ENCODE measurements around the gene ANXA4. TPM values are rescaled to one million over a fixed set of nuclear protein-coding genes. Genes with fewer than 3 reads are reported as not detected.

Gene ANXA4
- total and polyA plus RNA-seq, 2 of the 13 experiments (the other 11 are each of a cell fraction or from before 2014, with no cell fraction given) = 155 to 168 TPM

- no peak; the same call in 1 of the 2 replicates for TF ChIP-seq AHDC1 (CRISPR knock-in tag; IDR thresholded peaks at IDR 0.05; ENCODE audit: borderline replicate concordance)
- TF ChIP-seq MLX (CRISPR knock-in tag; IDR thresholded peaks at IDR 0.05) = peak; percentile 26
- TF ChIP-seq ZBTB43 (CRISPR knock-in tag; conservative IDR thresholded peaks at IDR 0.05) = peak; percentile 85
- TF ChIP-seq ATF2 (CRISPR knock-in tag; IDR thresholded peaks at IDR 0.05) = peak; percentile 15; the same call in 1 of the 2 replicates
- no peak; the same call in 1 of the 2 replicates for TF ChIP-seq DNMT1 (CRISPR knock-in tag; IDR thresholded peaks at IDR 0.05)
- no peak for TF ChIP-seq MTA3 (CRISPR knock-in tag; IDR thresholded peaks at IDR 0.05)
- no peak for TF ChIP-seq ZNF773 (CRISPR knock-in tag; IDR thresholded peaks at IDR 0.05; ENCODE audit: borderline replicate concordance)
- no peak; the same call in 1 of the 2 replicates for TF ChIP-seq ZNF761 (CRISPR knock-in tag; conservative IDR thresholded peaks at IDR 0.05)
- TF ChIP-seq ZNF17 (CRISPR knock-in tag; IDR thresholded peaks at IDR 0.05) = no peak
- TF ChIP-seq ZBTB39 (CRISPR knock-in tag; IDR thresholded peaks at IDR 0.05) = 0 out of 2 replicates have a peak, but pooled peaks have one; percentile 62
- TF ChIP-seq ARID5B (CRISPR knock-in tag; IDR thresholded peaks at IDR 0.05) = peak; percentile 73; the same call in 1 of the 2 replicates
- TF ChIP-seq KMT2A (CRISPR knock-in tag; IDR thresholded peaks at IDR 0.05) = peak; percentile 86
- 0 out of 2 replicates have a peak, but pooled peaks have one; percentile 23 for TF ChIP-seq ZNF205 (CRISPR knock-in tag; IDR thresholded peaks at IDR 0.05)
Observed at GRCh38 chr2:69741575-69742321, at the start of gene ANXA4 (continued).

Measured in HepG2 (cell line).